Measurements from ENCODE around the gene ZMYND15. TPM values are rescaled to one million over a fixed set of nuclear protein-coding genes. Genes with fewer than 3 reads are reported as not detected.

Gene ZMYND15
- total and polyA plus RNA-seq, 2 of the 13 experiments (the other 11 are each of a cell fraction or from before 2014, with no cell fraction given), result 0.24 to 2.7 TPM

GRCh38 chr17:4721203-4722135 lies 18.2 kb upstream of the ZMYND15 start (continued):
- TF ChIP-seq NRL (CRISPR knock-in tag; IDR thresholded peaks at IDR 0.05; ENCODE audit: borderline replicate concordance), result peak; percentile 57; the same call in 1 of the 2 replicates
- no peak for TF ChIP-seq FOXC1 (CRISPR knock-in tag; IDR thresholded peaks at IDR 0.05; ENCODE audit: borderline replicate concordance)
- no peak for TF ChIP-seq ZFP37 (CRISPR knock-in tag; IDR thresholded peaks at IDR 0.05; ENCODE audit: borderline replicate concordance)
- no peak for TF ChIP-seq ATF5 (CRISPR knock-in tag; IDR thresholded peaks at IDR 0.05; ENCODE audit: low read depth)
- TF ChIP-seq ZFAT (CRISPR knock-in tag; conservative IDR thresholded peaks at IDR 0.05), result no peak
- TF ChIP-seq MIXL1 (CRISPR knock-in tag; IDR thresholded peaks at IDR 0.05), result 0 out of 2 replicates have a peak, but pooled peaks have one; percentile 67
- no peak for TF ChIP-seq DZIP1 (CRISPR knock-in tag; IDR thresholded peaks at IDR 0.05)
- no peak for TF ChIP-seq ADNP (CRISPR knock-in tag; IDR thresholded peaks at IDR 0.05)
- peak; percentile 58; the same call in 1 of the 2 replicates for TF ChIP-seq RBFOX2 (IDR thresholded peaks at IDR 0.05; ENCODE audit: low read depth, low read length)
- peak; percentile 63; the same call in 1 of the 2 replicates for TF ChIP-seq ZNF143 (CRISPR knock-in tag; IDR thresholded peaks at IDR 0.05)
- no peak for TF ChIP-seq AHDC1 (CRISPR knock-in tag; IDR thresholded peaks at IDR 0.05; ENCODE audit: borderline replicate concordance)
- TF ChIP-seq HNF4G (IDR thresholded peaks at IDR 0.05; ENCODE audit: borderline replicate concordance, low read depth, low read length), result 0 out of 2 replicates have a peak, but pooled peaks have one; percentile 12
- TF ChIP-seq HNF4G (CRISPR knock-in tag; IDR thresholded peaks at IDR 0.05; ENCODE audit: borderline replicate concordance, low read depth), result no peak
- TF ChIP-seq KLF12 (CRISPR knock-in tag; IDR thresholded peaks at IDR 0.05; ENCODE audit: borderline replicate concordance), result no peak
- TF ChIP-seq KLF9 (CRISPR knock-in tag; IDR thresholded peaks at IDR 0.05; ENCODE audit: low read depth), result no peak
- no peak for TF ChIP-seq ZNF552 (CRISPR knock-in tag; IDR thresholded peaks at IDR 0.05; ENCODE audit: borderline replicate concordance)
- TF ChIP-seq ZNF512 (CRISPR knock-in tag; IDR thresholded peaks at IDR 0.05), result no peak
- TF ChIP-seq RNF2 (conservative IDR thresholded peaks at IDR 0.05; ENCODE audit: low read depth), result 0 out of 2 replicates have a peak, but pooled peaks have one; percentile 45
